SK-MEL-5 (cell line): ENCODE measurements around the gene IL34. TPM values are rescaled to one million over a fixed set of nuclear protein-coding genes. Genes with fewer than 3 reads are reported as not detected.

Experiments used
- DNase-seq: peaks from one replicate; pipeline ENCODE4 v3.0.0-alpha.2; 2016; ENCODE audit warnings: low read depth, low spot score
- in situ Hi-C: cut with HindIII; loops from 2 replicates; pipeline ENCODE4 v1.10.0; 2016; ENCODE audit warnings: low sequenced_read_pairs, high pct_unique_total_duplicates, low pct_unique_long_range_greater_than_20kb
- total RNA-seq: library from RNA; depleted of rRNA; stranded (reverse); fragments of >200 nt; shearing (Covaris generic); gene quantifications from 2 replicates; pipeline ENCODE4 v1.2.3, GENCODE V29; 2014; rRNA removed

Gene IL34
- total RNA-seq, 1 experiment from 2014 or later: 0.71 TPM

GRCh38 chr16:70703041-70703834 is 56.9 kb downstream of the IL34 start:
- no peak for DNase-seq
- in situ Hi-C loops: no loop called here

GRCh38 chr16:70703835-70704381 is 57.5 kb downstream of the IL34 start:
- no peak for DNase-seq
- in situ Hi-C loops: no loop called here

- in situ Hi-C loops: no loop called here
- no peak for DNase-seq
These were observed 58.2 kb downstream of the IL34 start for GRCh38 chr16:70704586-70704985.

GRCh38 chr16:70705056-70705455 is 58.7 kb downstream of the IL34 start:
- DNase-seq: no peak
- in situ Hi-C loops: no loop called here

GRCh38 chr16:70706948-70707465 is 60.6 kb downstream of the IL34 start:
- in situ Hi-C loops: no loop called here
- DNase-seq: no peak

GRCh38 chr16:70708366-70709246 is 62.2 kb downstream of the IL34 start:
- no peak for DNase-seq
- in situ Hi-C loops: no loop called here

- in situ Hi-C loops: no loop called here
- DNase-seq: no peak
These were observed 63.1 kb downstream of the IL34 start for GRCh38 chr16:70709457-70709856.

GRCh38 chr16:70709942-70710341 is 63.6 kb downstream of the IL34 start:
- no peak for DNase-seq
- in situ Hi-C loops: no loop called here

Other genes starting within 250 kb of the IL34 start
- gene ST3GAL2, start 207.5 kb upstream of the IL34 start, total RNA-seq: 13.7 and 18.5 TPM in 2 replicates
- gene FCSK, start 192.0 kb upstream of the IL34 start, total RNA-seq: 8.4 and 10.5 TPM in 2 replicates
- 41.2 and 46.2 TPM in 2 replicates for gene COG4, start 123.0 kb upstream of the IL34 start, total RNA-seq
- gene SF3B3, start 122.7 kb upstream of the IL34 start, total RNA-seq: 187 and 191 TPM in 2 replicates
- gene MTSS2, start 39.5 kb downstream of the IL34 start, total RNA-seq: 1.7 and 4.0 TPM in 2 replicates
- gene VAC14, start 154.6 kb downstream of the IL34 start, total RNA-seq: 60.9 and 72.7 TPM in 2 replicates